ENCODE results near the gene TRPC5OS.

GRCh38 chrX:111831343-111831742, 44.6 kb upstream of the TRPC5OS start:
- TF ChIP-seq CTCF (IDR thresholded peaks at IDR 0.05; ENCODE audit: low read depth, low read length) (no peak), EZH2phosphoT487 (IDR thresholded peaks at IDR 0.05; ENCODE audit: low read depth) (no peak)

Measured in OCI-LY3 (cell line).